Measurements from ENCODE around the gene ABHD17A. TPM values are rescaled to one million over a fixed set of nuclear protein-coding genes. Genes with fewer than 3 reads are reported as not detected.

Gene ABHD17A
- total and polyA plus RNA-seq, 2 of the 8 experiments (the other 6 are each of a cell fraction or from before 2014, with no cell fraction given), result 41.2 to 87.4 TPM

- TF ChIP-seq CBX8 (IDR thresholded peaks at IDR 0.05; ENCODE audit: borderline replicate concordance, low read depth, low read length), result no peak
- TF ChIP-seq CBX5 (IDR thresholded peaks at IDR 0.05; ENCODE audit: low read depth, low read length), result no peak
- no peak for TF ChIP-seq BCL11A (IDR thresholded peaks at IDR 0.05; ENCODE audit: low read depth in 2 of 2, low read length in 2 of 2)
- no peak for TF ChIP-seq EGR1 (IDR thresholded peaks at IDR 0.05; ENCODE audit: borderline replicate concordance, low read depth, low read length)
- TF ChIP-seq SP2 (IDR thresholded peaks at IDR 0.05; ENCODE audit: low read length), result no peak
- TF ChIP-seq CHD7 (IDR thresholded peaks at IDR 0.05; ENCODE audit: insufficient replicate concordance, low read length), result no peak
- TF ChIP-seq KDM5A (IDR thresholded peaks at IDR 0.05; ENCODE audit: low read length), result no peak
- no peak for TF ChIP-seq SIX5 (IDR thresholded peaks at IDR 0.05; ENCODE audit: low read depth, low read length)
- TF ChIP-seq RNF2 (IDR thresholded peaks at IDR 0.05; ENCODE audit: borderline replicate concordance, low read depth, low read length, missing control alignments, poor library complexity, severe bottlenecking), result no peak
- TF ChIP-seq POU5F1 (IDR thresholded peaks at IDR 0.05; ENCODE audit: low read depth, low read length), result no peak
Observed at GRCh38 chr19:1850809-1851653, 34.3 kb downstream of the ABHD17A start (continued).
